ENCODE results near the gene DEAF1. TPM values are rescaled to one million over a fixed set of nuclear protein-coding genes. Genes with fewer than 3 reads are reported as not detected.
"Not testable (repeated sequence)": the region's sequence is repeated elsewhere in the genome, so short reads cannot be mapped to it uniquely, and the experiment has no call there.

DEAF1 gene
- total RNA-seq, 1 donor from 2014 or later = 35.8 TPM

DNA sequence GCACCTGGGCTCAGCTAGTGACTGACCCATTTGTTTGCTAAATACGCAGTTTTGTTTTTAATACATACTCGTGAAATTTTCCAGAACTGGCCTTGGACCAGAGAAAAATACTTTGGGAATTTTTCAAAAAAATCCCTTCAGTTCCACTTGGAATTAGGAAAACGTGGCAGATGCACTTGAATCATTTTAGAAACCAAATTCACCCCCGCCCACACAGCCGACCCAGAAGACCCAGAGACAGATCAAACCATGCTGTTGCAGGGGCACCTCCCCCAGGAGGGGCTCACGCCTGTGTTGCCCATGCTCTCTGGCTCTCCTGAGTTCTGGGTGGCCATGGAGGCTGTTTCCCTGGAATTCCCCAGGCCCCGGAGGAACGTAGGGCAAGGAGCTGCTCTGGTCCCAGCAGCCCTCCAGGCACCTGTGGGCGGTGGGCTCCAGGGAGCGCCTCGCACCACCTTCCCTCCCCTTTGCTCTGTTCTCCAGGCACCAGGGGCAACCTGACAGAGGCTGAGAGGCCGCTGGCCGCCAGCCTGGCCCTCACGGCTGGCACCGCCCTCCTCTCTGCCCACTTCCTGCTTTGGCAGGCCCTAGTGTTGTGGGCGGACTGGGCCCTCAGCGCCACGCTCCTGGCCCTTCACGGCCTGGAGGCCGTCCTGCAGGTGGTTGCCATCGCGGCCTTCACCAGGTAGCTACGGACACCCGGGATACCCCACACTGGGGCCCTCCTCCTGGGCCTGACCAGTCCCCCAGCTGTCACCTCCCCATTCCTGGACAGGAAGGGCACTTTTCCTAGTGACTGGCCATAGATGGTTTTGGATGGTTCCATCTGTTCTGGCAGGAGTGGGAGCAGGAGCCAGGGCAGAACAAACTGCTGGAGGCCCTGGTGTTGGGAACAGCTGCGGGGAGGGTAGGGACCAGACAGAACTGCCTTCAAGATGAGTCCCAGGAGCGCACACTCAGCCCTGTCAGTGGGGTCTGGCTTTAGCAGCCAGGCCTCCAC lies 7.7 kb upstream of the DEAF1 start:
- DNase-seq (ENCODE audit: low read depth) = peak; percentile 81

DNA sequence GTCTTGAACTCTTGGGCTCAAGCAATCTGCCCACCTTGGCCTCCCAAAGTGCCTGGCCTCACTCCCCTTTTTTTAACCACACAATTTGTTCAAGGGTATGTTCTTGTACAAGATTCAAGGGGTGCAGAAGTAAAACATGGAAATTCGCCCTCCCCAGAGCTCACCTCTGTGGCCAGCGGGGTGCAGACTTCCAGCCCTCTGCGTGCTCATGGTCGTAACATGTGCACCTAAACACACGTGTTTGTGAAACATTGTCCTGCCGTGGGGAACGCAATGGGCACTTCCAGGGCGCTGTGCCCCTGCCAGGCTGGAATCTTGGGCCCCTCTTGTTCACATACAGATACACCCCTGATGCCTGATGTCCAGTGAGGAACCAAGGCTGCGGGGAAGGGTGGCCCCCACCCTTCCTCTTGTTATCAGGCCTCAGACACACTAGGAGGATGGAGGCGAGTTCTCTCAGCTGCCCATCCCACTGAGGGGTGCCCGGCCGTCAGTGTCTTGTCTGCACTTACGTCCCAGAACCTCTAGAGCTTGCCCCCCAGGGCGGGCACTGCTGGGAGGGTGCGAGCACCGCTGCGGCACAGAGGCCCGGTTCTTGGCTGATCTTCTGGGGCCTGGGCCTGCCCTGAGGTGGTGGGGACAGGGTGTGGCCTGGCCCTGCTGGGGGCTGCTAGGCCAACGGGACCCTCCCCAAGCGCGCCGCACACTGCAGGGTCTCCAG lies 6.9 kb upstream of the DEAF1 start:
- no peak for DNase-seq (ENCODE audit: low read depth)

DNA sequence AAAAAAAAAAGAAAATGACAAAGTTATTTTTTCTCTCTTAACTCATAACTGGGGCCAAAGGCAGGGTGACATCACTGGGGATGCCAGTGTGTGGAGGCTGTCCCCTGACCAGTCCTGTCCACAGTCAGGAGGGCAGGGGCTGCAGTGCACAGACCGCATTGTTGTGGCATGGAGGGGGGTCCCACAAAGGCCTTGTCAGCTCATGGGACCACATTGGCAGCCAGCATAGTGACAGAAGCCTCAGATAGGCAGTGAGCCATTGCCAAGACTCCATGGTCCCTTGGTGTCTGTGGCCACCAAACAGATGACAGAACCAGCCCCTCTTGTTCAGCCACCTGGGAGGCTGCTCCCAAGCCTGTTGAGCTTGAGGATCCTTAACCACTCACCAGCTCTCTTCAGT lies 4.7 kb upstream of the DEAF1 start:
- no peak for DNase-seq (ENCODE audit: low read depth)

DNA sequence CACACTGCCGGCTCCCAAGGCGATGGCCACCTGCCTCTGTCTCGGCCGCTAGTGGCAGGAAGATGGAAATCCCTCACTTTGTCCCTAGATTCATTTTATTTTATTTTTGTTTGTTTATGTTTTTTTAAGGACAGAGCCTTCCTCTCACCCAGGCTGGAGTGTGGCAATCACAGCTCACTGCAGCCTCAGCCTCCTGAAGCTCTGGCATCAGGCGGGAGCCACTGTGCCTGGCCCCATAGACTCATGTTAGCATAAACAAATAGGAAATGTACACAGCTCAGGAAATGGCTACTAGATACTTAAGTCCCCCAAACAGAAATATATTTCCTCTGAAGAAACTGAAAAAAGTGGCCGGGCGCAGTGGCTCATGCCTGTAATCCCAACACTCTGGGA lies 4.1 kb upstream of the DEAF1 start:
- DNase-seq (ENCODE audit: low read depth) = no peak

DNA sequence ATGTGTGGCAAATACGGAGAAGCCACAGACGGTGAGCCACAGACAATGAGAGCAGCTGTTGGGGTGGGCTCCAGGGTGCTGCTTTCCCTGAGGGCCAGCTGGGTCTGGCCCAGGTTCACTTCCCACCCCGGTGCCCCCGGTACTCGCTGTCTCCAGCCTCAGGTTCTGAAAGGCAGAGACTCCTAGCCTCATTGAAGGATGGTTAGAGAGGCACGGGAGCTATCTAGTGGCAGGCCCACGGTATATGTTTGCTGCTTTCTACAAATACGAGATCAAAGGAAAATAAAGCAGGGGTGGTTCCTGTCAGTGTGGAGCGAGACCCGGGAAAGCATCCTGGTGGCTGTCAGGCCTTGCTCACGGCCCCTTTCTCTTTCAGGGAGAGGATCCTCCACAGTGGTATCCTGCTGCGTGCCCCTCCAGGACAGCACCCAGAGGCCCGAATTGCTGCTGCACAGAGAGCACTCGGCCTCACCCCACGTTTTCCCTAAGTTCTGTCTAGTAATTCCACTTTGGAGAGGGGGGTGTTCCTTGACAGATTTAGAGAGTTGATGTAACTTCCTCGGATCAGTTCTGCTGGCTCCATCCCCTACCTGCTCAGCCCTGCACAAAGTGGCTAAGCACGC lies 3.6 kb upstream of the DEAF1 start:
- no peak for DNase-seq (ENCODE audit: low read depth)

DNA sequence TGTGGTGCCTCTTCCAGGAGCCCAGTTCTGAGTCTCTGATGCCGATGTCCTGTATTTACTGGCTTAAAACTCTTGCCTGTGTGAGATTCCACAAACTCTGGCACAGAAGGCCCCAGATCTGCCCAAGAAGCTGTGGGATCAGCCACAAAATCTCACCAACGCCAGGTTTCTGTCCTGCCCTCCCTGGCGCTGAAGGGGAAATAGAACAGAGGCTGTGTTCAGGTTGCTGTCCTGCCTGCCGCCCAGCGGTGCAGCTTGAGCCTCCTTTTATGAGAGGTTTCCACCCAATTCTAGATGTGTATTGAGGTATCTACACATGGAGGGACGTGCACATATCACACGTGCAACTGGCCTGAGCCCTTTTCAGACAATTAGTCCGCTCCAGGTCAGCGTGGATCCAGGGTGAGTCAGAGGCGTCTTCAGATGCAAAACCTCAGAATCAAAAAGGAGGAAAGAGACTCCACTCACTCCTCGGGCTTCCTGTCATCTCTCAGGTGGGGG lies 2.8 kb upstream of the DEAF1 start:
- DNase-seq (ENCODE audit: low read depth) = no peak

DNA sequence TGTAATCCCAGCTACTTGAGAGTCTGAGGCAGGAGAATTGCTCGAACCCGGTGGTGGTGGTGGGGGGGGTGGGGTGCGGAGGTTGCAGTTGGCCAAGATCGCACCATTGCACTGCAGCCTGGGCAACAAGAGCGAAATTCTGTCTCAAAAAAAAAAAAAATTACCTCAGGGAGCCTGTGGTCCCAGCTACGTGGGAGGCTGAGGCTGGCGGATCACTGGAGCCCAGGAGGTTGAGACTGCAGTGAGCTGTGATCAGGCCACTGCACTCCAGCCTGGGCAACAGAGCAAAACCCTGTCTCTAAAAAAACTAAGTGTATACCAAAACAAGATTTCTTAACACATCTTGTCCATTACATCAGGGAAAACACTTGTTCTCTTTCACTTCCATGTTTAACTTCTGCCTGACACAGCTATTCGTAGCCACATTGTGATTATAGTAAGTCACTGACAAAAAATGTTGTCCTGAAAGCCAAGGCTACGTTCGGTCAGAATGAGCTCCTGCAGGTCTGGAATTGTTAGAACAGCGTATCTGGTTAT lies 2.0 kb upstream of the DEAF1 start:
- peak; percentile 69 for DNase-seq (ENCODE audit: low read depth)

DNA sequence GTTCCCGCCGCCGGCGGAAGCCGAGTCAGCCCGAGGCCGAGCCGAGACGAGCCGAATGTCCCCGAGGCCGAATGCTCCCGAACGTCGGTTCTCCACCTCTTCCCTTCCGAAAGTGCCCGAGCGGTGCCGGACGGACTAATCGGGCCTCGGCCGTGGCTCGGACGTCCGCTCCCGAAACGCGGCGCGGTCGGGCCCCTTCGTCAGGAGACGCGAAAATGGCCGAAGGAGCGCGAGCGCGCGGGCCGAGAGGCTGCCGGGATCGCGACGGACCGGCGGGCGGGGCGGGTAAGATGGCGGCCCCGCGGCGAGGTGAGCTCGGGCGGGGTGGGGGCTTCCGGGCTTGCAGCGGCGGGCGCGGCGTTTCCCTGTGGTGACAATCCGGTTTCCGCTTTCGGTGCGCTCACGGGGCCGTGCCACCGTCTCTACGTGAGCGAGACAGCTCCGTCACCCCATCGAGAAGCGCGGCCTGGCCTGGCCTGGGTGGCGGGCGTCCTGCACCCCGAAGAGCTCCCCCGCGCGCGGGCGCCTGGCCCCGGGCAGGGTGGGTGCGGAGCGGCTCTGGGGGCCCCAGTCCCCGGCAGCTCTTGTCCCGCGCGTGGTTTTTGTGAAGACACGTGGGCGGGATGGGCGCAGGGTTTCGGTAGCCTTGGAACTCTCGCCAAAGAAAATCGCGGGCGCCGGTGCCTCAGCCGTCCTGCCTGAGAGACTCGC lies 671 bp upstream of the DEAF1 start, which contains the start of gene TMEM80:
Gene TMEM80, plus strand, starts transcription at position 279 of the 711 bp plus-strand sequence. Its CDS starts 12 bp downstream, at position 291.
- DNase-seq (ENCODE audit: low read depth) = peak; percentile 99

DNA sequence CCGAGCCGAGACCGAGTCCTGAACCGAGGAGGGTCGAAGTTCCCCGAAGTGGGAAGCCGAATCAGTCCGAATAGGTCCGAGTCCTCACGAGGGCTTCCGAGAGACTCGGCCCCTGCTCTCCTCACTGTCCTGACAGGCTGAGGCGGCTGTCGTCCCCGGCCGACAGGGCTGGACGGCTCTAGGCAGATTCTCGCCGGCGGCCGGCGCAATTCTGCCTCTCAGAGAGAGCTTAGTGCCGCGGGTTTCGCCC lies 191 bp upstream of the DEAF1 start:
- DNase-seq (ENCODE audit: low read depth) = no peak

DNA sequence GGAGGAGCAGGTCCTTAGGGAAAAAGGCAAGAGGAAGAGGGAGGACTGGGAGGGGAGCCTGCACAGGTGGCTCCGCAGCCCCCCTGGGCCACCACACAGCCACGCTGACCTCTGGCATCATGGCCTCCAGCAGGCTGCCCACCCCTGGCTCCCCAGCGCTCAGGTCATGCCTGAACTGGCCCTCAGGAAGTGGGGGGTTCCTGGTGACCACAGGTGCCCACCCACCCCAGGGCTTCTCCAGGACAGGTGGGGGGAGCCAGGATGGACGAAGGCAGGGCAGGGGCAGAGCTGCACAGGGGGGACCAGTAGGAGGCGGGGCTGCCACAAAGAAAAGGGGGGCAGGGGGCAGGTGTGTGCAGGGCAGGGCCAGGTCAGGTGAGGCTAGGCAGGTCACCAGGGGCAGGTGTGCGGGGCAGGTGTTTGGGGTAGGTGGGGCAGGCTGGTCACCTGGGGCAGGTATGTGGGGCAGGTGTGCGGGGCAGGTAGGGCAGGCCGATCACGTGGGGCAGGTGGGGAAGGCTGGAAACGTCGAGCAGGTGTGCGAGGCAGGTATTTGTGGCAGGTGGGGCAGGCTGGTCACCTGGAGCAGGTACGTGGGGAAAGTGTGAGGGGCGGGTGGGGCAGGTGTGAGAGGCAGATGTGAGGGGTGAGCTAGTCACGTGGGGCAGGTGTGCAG lies 997 bp downstream of the DEAF1 start:
- no peak for DNase-seq (ENCODE audit: low read depth)

DNA sequence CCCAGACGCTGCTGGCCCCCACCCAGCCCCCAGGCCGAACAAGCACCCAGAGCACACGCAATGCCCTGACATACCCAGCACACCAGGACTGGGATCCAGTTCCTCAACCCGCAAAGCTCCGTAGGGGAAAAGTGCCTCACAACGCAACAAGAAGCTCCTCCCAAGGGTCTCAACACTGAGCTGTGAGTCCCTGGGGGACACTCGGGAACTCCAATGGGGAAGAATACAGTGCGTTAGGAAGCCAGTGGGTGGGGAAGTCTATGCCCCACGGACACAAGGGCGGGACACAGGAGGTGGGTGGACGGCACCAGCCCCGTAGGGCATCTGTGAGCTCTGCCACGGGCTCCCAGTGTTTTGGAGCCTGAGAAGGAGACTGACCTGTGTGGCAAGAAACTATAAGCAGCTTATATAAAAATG lies 1.6 kb downstream of the DEAF1 start:
- DNase-seq (ENCODE audit: low read depth) = no peak

DNA sequence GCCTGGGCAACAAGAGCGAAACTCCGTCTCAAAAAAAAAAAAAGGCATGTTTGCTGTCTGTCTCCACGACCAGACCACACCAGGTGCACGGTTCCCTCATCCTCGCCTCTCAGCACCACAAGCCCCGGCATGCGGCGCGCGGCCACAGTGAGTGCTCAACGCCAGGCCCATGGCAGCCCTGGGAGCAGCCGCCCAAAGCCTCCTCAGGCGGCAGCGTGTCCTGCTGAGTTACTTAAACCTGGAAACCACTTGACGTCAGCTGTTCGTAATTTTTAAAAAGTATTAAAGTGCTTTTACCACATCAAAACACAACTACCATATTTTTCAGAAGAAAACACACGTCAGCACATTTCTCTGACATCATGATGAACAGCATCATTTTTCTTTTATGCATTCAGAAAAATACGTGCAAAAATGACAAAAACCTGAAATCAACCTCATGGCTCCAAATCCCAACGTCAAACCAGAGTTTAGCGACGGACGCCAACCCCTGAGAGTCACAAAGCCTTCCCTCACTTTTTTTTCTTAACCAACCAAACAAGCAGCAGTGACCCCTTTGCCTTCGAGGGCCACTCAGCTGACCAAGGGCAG lies 2.1 kb downstream of the DEAF1 start:
- DNase-seq (ENCODE audit: low read depth) = no peak

DNA sequence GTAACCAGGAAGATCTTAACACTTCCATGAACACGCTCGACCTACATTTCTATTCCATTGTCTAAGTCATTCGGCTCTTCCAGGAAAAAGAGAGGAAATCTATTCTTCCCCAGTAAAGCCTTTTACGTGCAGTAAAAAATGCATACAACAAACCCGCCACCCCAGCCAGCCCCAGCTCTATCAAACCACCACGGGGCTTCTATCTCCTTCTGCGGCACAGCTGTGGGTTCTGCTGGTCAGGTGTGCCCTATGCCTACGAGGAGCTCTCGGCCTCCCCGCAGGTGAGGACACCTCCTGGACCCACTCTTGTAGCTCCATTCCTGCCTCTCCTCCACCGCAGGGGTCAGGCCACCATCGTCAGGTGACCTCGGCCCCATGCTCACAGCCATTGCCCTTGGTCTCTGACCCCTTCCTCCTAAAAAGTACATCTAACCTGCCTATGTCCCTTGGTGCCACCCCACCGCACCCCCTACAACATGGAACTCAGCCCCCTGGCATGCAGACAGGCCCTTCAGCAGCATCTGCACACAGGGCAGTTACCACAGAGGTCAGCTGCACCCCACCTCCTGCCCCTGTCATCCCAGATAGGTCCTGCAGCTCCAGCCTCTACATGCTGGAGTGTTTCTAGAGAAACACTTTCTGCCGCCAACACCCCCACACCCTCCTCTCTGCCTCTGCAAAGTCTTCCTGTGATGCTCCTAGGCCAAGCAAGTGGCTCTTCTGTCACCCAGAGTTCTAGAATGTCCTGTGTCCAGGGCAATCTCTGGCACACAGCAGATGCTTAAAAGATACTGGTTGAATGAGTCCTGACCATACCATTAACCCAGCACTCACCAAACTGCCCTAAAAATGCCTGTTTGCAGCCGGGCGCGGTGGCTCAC lies 3.1 kb downstream of the DEAF1 start:
- no peak for DNase-seq (ENCODE audit: low read depth)

DNA sequence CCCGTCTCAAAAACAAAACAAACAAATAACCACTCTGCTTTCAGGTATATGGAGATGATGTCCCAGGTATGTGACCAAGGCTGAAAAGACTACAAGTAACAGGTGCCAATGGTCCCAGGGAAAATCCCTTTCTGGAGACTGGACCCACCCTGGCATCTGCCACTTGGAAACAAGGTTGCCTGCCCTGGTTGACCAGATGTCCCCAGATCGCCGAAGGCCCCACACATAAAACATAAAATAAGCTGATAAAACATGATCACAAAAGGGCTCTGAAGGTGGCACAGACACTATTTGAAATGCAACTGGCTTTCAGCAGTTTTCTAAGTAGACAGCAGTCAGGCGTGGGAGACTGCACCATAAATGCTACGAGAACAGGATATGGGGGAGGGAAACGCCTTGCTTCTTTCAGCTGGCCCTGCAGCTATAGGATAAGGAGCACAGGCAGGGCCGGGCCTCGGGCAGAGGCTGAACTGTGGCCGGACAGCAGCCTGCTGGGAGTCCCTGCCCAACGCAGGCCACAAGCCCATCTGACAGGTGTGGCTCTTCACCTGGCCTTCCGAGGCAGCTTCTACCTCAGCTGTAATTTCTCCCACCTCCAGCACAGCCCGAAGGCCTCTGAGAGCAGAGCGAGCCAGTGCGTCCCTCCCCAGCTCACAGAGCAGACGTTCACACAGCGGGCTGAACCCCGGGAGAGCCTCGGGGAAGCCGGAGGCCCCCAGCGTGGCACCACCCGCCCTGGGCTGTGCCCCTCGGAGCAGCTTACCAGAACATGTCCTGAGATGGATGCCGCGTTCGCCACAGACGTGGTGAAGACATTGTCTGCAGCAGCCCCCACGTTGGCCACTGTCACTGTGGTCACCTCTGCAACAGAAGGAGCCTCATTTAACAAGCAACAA lies 4.0 kb downstream of the DEAF1 start:
- DNase-seq (ENCODE audit: low read depth) = no peak

DNA sequence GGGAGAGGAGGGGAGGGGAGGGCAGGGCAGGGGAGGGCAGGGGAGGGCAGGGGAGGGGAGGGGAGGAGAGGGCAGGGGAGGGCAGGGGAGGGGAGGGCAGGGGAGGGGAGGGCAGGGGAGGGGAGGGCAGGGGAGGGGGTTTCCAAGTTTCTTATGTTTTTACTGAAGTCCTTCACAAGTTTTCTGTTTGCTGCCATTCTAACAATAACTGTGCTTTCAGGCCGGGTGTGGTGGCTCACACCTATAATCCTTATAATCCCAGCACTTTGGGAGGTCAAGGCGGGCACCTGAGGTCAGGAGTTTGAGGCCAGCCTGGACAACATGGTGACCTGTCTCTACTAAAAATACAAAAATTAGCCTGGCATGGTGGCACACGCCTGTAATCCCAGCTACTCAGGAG lies 4.8 kb downstream of the DEAF1 start:
- DNase-seq (ENCODE audit: low read depth) = not testable (repeated sequence)

DNA sequence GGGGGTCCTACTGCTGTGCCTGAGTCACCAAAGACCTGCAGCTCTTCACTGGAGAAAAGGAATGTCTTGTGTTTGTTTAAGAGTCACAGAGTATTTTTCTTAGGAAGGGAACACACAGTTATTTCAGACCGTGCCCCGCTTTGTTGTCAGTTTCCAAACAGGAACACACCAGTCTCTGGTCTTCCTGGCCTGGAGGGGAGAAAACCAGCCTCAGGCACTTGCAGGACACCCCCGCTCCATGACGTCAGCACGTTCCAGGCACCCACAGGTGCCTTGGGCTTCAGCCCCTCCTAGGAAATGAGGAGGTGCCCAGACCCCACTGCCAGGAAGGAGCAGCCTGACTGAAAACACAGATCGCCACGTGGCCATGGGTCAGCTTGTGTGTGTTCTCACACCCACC lies 5.4 kb downstream of the DEAF1 start:
- DNase-seq (ENCODE audit: low read depth) = no peak

DNA sequence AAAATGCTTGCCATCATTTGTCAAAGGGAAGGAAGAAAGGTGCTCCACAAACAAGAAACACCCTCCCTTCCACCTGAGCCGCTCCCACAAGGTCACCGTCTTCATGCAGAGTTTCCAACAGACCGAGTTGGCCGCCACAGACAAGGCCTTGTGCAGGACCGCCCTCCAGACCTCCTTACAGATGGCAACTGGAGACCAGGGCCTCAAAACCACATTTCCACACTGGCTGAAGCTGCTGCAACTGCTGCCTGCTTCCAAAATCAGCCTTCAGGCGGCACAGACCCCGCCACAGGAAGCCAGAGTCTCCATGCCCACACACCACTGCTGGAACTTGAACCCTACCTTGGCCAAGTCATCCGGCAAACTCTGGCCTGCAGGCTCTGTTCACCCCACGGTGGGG lies 6.3 kb downstream of the DEAF1 start:
- peak; percentile 79 for DNase-seq (ENCODE audit: low read depth)

DNA sequence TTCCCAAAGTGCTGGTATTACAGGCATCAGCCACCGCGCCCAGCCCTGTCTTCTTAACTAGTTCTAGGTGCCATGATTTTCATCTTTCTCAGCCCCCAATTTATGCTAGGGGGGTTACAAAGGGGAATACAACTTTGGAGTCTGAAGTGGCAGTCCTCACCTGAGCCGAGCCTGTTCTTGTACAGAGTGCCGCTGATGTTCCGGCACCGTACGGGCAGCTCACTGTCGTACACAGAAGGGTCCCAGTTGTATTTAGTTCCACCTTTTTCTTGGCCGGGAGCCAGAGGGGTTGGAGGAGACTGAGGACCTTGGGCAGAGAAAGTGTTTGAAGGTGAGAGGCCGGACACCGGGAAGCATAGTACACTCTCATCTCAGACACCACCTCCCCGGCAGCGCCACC lies 7.3 kb downstream of the DEAF1 start:
- no peak for DNase-seq (ENCODE audit: low read depth)
